Esophagus squamous epithelium (tissue), 4 donors: ENCODE data around the gene SFRP2.

ENCODE experiments used
- CTCF ChIP-seq, 6 experiments: fragments of 450-650 bp in 4 of 6; fragments of 200-600 bp in 2 of 6; sonication (generic) in 2 of 6; IDR thresholded peaks; one replicate each; pipeline ENCODE4 v1.5.1; 2016 to 2019; ENCODE audit warnings: antibody characterized with exemption in 6 of 6, mild to moderate bottlenecking in 4 of 6, moderate library complexity in 4 of 6
- POLR2A ChIP-seq, 4 donors: fragments of 450-650 bp; IDR thresholded peaks; one replicate each; pipeline ENCODE4 v1.6.1; 2017; ENCODE audit warnings: antibody characterized with exemption in 4 of 4, mild to moderate bottlenecking in 4 of 4, moderate library complexity in 3 of 4

- TF ChIP-seq CTCF (IDR thresholded peaks at IDR 0.05) (no peak), POLR2A (IDR thresholded peaks at IDR 0.05) (no peak)
These were observed 21.3 kb upstream of the SFRP2 start for GRCh38 chr4:153809916-153810810.
